Mammary epithelial cell (primary cell): ENCODE data around the gene CLVS2.

Experiments
- CTCF ChIP-seq, 2 donors: IDR thresholded peaks in 1 of 2; conservative IDR thresholded peaks in 1 of 2; 2 replicates each; pipeline ENCODE4 v1.5.1; 2011 to 2012; ENCODE audit warnings: inconsistent platforms in 2 of 2, low read length in 2 of 2, mild to moderate bottlenecking in 2 of 2, control low read depth in 1 of 2, low read depth in 1 of 2; ENCODE audit not compliant: insufficient read depth in 1 of 2; ENCODE audit errors: extremely low read depth in 1 of 2
- EZH2 ChIP-seq: IDR thresholded peaks from 2 replicates; pipeline ENCODE4 v1.6.1; 2012; ENCODE audit warnings: low read length, inconsistent platforms, borderline replicate concordance

- TF ChIP-seq CTCF (conservative IDR thresholded peaks at IDR 0.05 in 1 of 2, IDR thresholded peaks at IDR 0.05 in 1 of 2; ENCODE audit: extremely low read depth in 1 of 2, insufficient read depth in 1 of 2, low read depth in 1 of 2, low read length in 2 of 2) (no peak), EZH2 (no peak)
Observed at GRCh38 chr6:123117145-123117908, 121.3 kb downstream of the CLVS2 start.
